Measurements from ENCODE around the gene AIFM3.

GRCh38 chr22:20990184-20991180 lies 23.4 kb downstream of the AIFM3 start:
- no peak for TF ChIP-seq CTCF (IDR thresholded peaks at IDR 0.05)
- TF ChIP-seq KDM1A (IDR thresholded peaks at IDR 0.05; ENCODE audit: low read depth): no peak
- no peak for TF ChIP-seq EP300 (IDR thresholded peaks at IDR 0.05)
- TF ChIP-seq NFE2L2 (conservative IDR thresholded peaks at IDR 0.05; ENCODE audit: low read length): no peak
- no peak for TF ChIP-seq CBX8 (IDR thresholded peaks at IDR 0.05)
- no peak for TF ChIP-seq POLR2AphosphoS2 (conservative IDR thresholded peaks at IDR 0.05; ENCODE audit: low read length)
- no peak for TF ChIP-seq CHD4 (IDR thresholded peaks at IDR 0.05; ENCODE audit: borderline replicate concordance)
- no peak for TF ChIP-seq POLR2A (IDR thresholded peaks at IDR 0.05; ENCODE audit: low read length)
- TF ChIP-seq MAX (IDR thresholded peaks at IDR 0.05): no peak
- TF ChIP-seq HDAC2 (IDR thresholded peaks at IDR 0.05): no peak
- no peak for TF ChIP-seq RCOR1 (IDR thresholded peaks at IDR 0.05; ENCODE audit: low read depth, low read length)

All from A549 (cell line).